ENCODE measurements around the gene PPP3R2. TPM values are rescaled to one million over a fixed set of nuclear protein-coding genes. Genes with fewer than 3 reads are reported as not detected.
A peak's percentile ranks its signal among the peaks of the same experiment; 100 is the strongest.

The PPP3R2 gene, protein sequence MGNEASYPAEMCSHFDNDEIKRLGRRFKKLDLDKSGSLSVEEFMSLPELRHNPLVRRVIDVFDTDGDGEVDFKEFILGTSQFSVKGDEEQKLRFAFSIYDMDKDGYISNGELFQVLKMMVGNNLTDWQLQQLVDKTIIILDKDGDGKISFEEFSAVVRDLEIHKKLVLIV
- total RNA-seq: 10 to 100 TPM; 18.0 to 22.8 TPM
- 241 TPM for polyA plus RNA-seq (ENCODE audit: insufficient read depth, low read depth, low replicate concordance)
- long read RNA-seq, donor 1: 0 reads
- long read RNA-seq, donor 2: 0 reads

DNA sequence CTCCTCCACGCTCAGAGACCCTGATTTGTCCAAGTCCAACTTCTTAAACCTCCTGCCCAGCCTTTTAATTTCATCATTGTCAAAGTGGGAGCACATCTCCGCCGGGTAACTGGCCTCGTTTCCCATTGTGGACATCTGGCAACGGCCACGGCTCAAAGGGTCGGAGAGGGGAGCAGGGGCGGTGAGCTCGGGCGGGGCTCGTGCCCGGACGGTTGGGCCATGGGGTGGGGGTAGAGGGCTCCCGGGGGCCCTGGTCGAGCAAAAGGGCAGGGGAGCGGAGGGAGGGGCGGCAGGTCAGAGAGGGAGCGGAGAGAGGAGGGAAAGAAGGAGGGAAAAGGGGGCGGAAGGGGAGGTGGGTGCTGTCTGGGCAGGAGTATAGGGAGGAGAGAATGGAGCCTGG lies at the start of gene PPP3R2:
TSS of gene PPP3R2 (minus strand) at position 174 of the 400 bp plus-strand sequence. CDS start at position 126, 48 bp downstream.
- TF ChIP-seq, protein P1, sequence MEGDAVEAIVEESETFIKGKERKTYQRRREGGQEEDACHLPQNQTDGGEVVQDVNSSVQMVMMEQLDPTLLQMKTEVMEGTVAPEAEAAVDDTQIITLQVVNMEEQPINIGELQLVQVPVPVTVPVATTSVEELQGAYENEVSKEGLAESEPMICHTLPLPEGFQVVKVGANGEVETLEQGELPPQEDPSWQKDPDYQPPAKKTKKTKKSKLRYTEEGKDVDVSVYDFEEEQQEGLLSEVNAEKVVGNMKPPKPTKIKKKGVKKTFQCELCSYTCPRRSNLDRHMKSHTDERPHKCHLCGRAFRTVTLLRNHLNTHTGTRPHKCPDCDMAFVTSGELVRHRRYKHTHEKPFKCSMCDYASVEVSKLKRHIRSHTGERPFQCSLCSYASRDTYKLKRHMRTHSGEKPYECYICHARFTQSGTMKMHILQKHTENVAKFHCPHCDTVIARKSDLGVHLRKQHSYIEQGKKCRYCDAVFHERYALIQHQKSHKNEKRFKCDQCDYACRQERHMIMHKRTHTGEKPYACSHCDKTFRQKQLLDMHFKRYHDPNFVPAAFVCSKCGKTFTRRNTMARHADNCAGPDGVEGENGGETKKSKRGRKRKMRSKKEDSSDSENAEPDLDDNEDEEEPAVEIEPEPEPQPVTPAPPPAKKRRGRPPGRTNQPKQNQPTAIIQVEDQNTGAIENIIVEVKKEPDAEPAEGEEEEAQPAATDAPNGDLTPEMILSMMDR (IDR thresholded peaks at IDR 0.05): no peak
- no peak for TF ChIP-seq POLR2A (IDR thresholded peaks at IDR 0.05)
- Histone ChIP-seq H3K4me3 (peak within 1 kb of the TSS; percentile 27 to 37), H3K27ac (no peak within 1 kb of the TSS), H3K9me3 (no peaks in the 10 kb centered on the region), H3K36me3 (ENCODE audit: low read depth, missing control alignments) (no peaks in the 10 kb centered on the region), H3K4me1 (no peaks in the 10 kb centered on the region), H3K27me3 (no peaks in the 10 kb centered on the region)
- no peak for DNase-seq
- 73 to 76% methylated on average over 19 of the region's 19 CpGs for WGBS, 2 donors
- intact Hi-C loops (cut with DNase I; ENCODE audit: low total_unique reads): no loop called here

DNA sequence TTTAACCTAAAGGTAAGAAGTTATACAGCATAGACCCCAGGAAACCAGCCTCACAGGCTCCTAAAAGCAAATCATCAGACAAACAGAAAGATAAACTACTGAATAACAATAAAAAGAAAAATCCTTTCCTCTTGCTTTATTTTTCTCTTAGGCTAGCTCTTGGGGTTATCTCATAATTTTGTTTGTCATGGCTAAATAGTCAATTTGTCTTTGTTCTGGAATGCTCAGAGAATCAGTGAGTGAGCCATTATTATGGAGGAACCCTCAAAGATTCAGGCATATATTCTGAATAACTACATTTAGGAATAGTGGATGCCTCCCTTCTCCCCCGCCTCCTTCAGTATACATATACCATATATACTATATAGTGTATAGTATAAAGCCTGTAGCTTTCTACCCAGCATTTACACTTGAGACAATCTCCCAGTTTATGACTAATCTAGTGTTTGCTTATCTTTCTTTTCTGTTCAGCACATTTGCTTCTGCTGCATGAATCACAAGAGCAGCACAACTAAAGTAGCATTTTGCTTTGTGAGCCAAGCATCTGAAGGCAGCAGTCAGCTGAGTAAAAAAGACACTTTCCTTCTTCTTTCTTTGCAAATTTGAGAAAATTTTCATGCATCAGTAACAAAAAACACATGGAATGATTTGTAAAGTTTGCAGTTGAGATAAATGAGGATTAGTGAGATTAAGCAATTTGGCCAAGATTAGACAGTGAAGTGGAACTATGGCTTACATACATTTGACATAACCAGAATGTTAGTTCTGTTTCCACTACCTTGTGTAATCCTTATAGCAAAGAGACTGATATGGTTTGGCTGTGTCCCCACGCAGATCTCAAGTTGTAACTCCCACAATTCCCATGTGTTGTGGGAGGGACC lies 45.3 kb upstream of the PPP3R2 start:
- H3K27ac ChIP-seq: peak overlapping the region in 1 of 2 donors; percentile 47
- H3K9me3 ChIP-seq: no peaks in the 10 kb centered on the region
- H3K4me1 ChIP-seq: no peaks in the 10 kb centered on the region
- H3K4me3 ChIP-seq: no peak overlapping the region
- no peaks in the 10 kb centered on the region for H3K27me3 ChIP-seq
- TF ChIP-seq, protein P1 (IDR thresholded peaks at IDR 0.05): no peak
- TF ChIP-seq POLR2A (IDR thresholded peaks at IDR 0.05): no peak
- no peak for DNase-seq
- intact Hi-C loops (cut with DNase I; ENCODE audit: low total_unique reads): no loop called here
- H3K36me3 ChIP-seq (ENCODE audit: low read depth, missing control alignments): no peaks in the 10 kb centered on the region
- 70 to 74% methylated on average over 2 of the region's 2 CpGs for WGBS, 2 donors

DNA sequence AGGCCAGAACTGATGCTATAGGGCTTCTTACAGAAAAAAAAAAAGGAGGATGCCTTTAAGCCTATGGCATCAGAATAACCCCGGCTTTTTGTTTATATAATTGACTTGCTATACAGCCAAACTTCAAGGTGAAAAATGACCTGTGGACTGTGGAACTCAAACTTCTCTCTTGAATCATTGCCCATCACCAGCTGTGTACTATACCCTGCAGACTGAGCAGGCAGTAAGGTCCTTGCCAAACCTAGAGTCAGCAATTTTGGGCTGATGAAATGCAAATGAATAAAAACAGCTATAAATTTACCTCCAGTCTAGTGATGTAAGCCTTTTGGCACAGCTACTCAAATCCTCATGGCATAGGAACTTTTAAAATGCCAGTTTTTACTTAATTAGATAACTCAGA lies 44.5 kb upstream of the PPP3R2 start:
- no peaks in the 10 kb centered on the region for H3K4me1 ChIP-seq
- no peak for DNase-seq
- H3K4me3 ChIP-seq: no peak overlapping the region
- TF ChIP-seq POLR2A (IDR thresholded peaks at IDR 0.05): no peak
- TF ChIP-seq, protein P1 (IDR thresholded peaks at IDR 0.05): no peak
- 62 to 69% methylated on average over 1 of the region's 1 CpG for WGBS, 2 donors
- intact Hi-C loops (cut with DNase I; ENCODE audit: low total_unique reads): no loop called here
- no peak overlapping the region for H3K27ac ChIP-seq
- no peaks in the 10 kb centered on the region for H3K36me3 ChIP-seq (ENCODE audit: low read depth, missing control alignments)
- no peaks in the 10 kb centered on the region for H3K9me3 ChIP-seq
- no peaks in the 10 kb centered on the region for H3K27me3 ChIP-seq

DNA sequence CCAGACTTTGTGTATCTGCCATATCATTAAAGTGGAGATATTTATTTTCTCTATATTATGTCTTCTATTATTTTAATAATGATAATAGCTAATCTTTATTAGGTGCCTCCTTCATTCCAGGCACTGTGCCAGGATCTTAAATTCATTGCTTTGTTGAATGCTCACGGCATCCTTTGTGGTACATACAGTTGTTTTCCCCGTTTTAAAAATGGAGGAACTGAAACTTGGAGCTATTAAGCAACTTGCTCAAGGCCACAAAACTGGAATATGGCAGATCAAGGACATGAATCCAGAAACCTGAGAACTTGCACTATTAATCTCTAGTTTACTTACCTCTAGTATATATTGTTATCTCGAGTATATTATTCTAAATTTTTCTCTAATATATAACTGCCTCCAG lies 41.5 kb upstream of the PPP3R2 start:
- WGBS, 2 donors: 34 to 38% methylated on average over 3 of the region's 3 CpGs
- no peak overlapping the region for H3K4me3 ChIP-seq
- intact Hi-C loops (cut with DNase I; ENCODE audit: low total_unique reads): no loop called here
- H3K4me1 ChIP-seq: no peaks in the 10 kb centered on the region
- TF ChIP-seq POLR2A (IDR thresholded peaks at IDR 0.05): no peak
- TF ChIP-seq, protein P1 (IDR thresholded peaks at IDR 0.05): no peak
- H3K36me3 ChIP-seq (ENCODE audit: low read depth, missing control alignments): no peaks in the 10 kb centered on the region
- no peak for DNase-seq
- H3K27ac ChIP-seq: no peak overlapping the region
- H3K9me3 ChIP-seq: no peaks in the 10 kb centered on the region
- no peaks in the 10 kb centered on the region for H3K27me3 ChIP-seq
